Skeletal muscle satellite cell (primary cell): ENCODE data around the gene TUSC1. TPM values are rescaled to one million over a fixed set of nuclear protein-coding genes. Genes with fewer than 3 reads are reported as not detected.
"Not testable (repeated sequence)": the region's sequence is repeated elsewhere in the genome, so short reads cannot be mapped to it uniquely, and the experiment has no call there.

ENCODE experiments used
- H3K27me3 ChIP-seq: 2 replicates; pipeline ENCODE4 v1.7.0; 2013; ENCODE audit warnings: low read length; ENCODE audit not compliant: control insufficient read depth, insufficient read depth
- H3K36me3 ChIP-seq: 2 replicates; pipeline ENCODE4 v1.7.0; 2013; ENCODE audit warnings: mild to moderate bottlenecking, control low read depth, low read length; ENCODE audit not compliant: insufficient read depth
- H3K4me1 ChIP-seq: 2 replicates; pipeline ENCODE4 v1.7.0; 2013; ENCODE audit warnings: low read length; ENCODE audit not compliant: control insufficient read depth, insufficient read depth
- H3K4me2 ChIP-seq: 2 replicates; pipeline ENCODE4 v1.7.0; 2013; ENCODE audit warnings: mild to moderate bottlenecking, low read length
- H3K4me3 ChIP-seq: 2 replicates; pipeline ENCODE4 v1.7.0; 2013; ENCODE audit warnings: low read length
- H3K9ac ChIP-seq: 2 replicates; pipeline ENCODE4 v1.7.0; 2013; ENCODE audit warnings: mild to moderate bottlenecking, low read depth, low read length, moderate library complexity
- H3K9me3 ChIP-seq: replicated peaks from 2 replicates; pipeline ENCODE4 v1.7.0; 2013; ENCODE audit warnings: mild to moderate bottlenecking, control low read depth, low read length
- total RNA-seq: library from RNA; depleted of rRNA; stranded (reverse); fragments of >200 nt; gene quantifications from 2 replicates; pipeline ENCODE4 v1.2.3, GENCODE V29; 2012; rRNA removed

TUSC1 gene
- 6.6 and 10.9 TPM in 2 replicates for total RNA-seq

GRCh38 chr9:25678147-25678666, at the start of gene TUSC1:
Gene TUSC1, minus strand, starts transcription at chr9:25678444. Its CDS starts 132 bp downstream, at chr9:25678312.
- Histone ChIP-seq H3K27me3 (no peaks in the 10 kb centered on the region), H3K4me3 (peak within 1 kb of the TSS; percentile 80), H3K36me3 (no peaks in the 10 kb centered on the region), H3K9me3 (no peaks in the 10 kb centered on the region), H3K4me2 (peak within 1 kb of the TSS; percentile 83), H3K4me1 (peaks cover 24% of the 10 kb centered on the region), H3K9ac (peak within 1 kb of the TSS; percentile 91)

- H3K27me3 ChIP-seq, result no peaks in the 10 kb centered on the region
- H3K4me1 ChIP-seq, result no peaks in the 10 kb centered on the region
- no peak overlapping the region for H3K4me3 ChIP-seq
- H3K9ac ChIP-seq, result no peak overlapping the region
- no peak overlapping the region for H3K4me2 ChIP-seq
- H3K9me3 ChIP-seq, result no peaks in the 10 kb centered on the region
- H3K36me3 ChIP-seq, result no peaks in the 10 kb centered on the region
These were observed 48.7 kb upstream of the TUSC1 start for GRCh38 chr9:25726871-25727410.

DNA sequence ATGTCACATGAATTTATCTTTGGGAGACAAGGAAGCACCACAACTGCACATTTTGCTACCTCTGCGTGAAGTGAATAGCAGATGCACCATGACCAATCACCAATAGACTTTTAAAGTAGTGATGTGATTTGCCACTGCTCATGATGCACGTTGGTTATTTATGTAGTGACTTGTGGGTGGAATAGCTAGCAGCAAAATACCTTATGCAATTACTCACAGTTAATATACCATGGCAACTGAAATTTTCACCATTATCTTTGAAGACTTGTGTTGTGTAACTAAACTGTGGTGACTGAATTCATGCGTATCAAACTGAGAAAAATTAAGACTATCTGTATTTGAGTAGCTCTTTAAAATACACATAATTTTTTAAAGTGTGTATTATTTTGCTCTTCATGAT, 46.2 kb upstream of the TUSC1 start:
- no peaks in the 10 kb centered on the region for H3K4me1 ChIP-seq
- no peak overlapping the region for H3K9ac ChIP-seq
- peak overlapping the region; percentile 21 for H3K4me3 ChIP-seq
- no peaks in the 10 kb centered on the region for H3K9me3 ChIP-seq
- H3K4me2 ChIP-seq, result peak overlapping the region; percentile 61
- H3K36me3 ChIP-seq, result no peaks in the 10 kb centered on the region
- H3K27me3 ChIP-seq, result no peaks in the 10 kb centered on the region

DNA sequence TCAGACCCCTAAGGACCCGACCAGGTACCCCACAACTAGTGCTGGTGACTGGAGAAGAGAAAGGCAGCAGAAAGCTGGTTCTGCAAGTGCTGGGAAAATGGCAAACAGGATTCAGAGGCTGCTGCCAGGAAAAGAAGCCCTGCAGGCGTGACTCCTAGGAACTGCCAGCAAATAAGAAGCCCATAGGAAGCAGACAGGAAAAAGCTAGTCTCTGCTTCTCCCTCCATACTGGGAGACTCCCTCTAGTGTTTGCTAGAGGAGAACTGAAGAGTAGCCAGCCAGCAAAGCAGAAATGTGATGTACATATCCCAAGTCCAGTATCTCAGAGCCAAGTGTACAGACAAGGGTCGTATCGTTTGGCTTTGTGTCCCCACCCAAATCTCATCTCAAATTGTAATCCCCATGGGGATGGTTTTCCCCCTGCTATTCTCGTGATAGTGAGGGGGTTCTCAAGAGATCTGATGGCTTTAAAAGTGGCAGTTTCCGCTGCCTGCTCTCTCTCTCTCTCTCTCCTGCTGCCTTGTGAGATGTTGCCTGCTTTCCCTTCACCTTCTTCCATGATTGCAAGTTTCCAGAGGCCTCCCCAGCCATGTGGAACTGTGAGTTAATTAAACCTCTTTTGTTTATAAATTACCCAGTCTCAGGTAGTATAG, 38.1 kb upstream of the TUSC1 start:
- Histone ChIP-seq H3K4me2 (no peak overlapping the region), H3K4me3 (no peak overlapping the region), H3K9ac (no peak overlapping the region), H3K27me3 (no peaks in the 10 kb centered on the region), H3K36me3 (no peaks in the 10 kb centered on the region), H3K4me1 (no peaks in the 10 kb centered on the region), H3K9me3 (no peaks in the 10 kb centered on the region)

GRCh38 chr9:25709941-25710340, 31.7 kb upstream of the TUSC1 start:
- Histone ChIP-seq H3K9me3 (no peaks in the 10 kb centered on the region), H3K4me3 (no peak overlapping the region), H3K9ac (no peak overlapping the region), H3K4me2 (no peak overlapping the region), H3K4me1 (no peaks in the 10 kb centered on the region), H3K36me3 (no peaks in the 10 kb centered on the region), H3K27me3 (no peaks in the 10 kb centered on the region)

- Histone ChIP-seq H3K9ac (no peak overlapping the region), H3K9me3 (no peaks in the 10 kb centered on the region), H3K27me3 (no peaks in the 10 kb centered on the region), H3K4me3 (no peak overlapping the region), H3K4me2 (no peak overlapping the region), H3K4me1 (peaks cover 13% of the 10 kb centered on the region), H3K36me3 (no peaks in the 10 kb centered on the region)
These were observed 26.6 kb upstream of the TUSC1 start for GRCh38 chr9:25704800-25705199.

DNA sequence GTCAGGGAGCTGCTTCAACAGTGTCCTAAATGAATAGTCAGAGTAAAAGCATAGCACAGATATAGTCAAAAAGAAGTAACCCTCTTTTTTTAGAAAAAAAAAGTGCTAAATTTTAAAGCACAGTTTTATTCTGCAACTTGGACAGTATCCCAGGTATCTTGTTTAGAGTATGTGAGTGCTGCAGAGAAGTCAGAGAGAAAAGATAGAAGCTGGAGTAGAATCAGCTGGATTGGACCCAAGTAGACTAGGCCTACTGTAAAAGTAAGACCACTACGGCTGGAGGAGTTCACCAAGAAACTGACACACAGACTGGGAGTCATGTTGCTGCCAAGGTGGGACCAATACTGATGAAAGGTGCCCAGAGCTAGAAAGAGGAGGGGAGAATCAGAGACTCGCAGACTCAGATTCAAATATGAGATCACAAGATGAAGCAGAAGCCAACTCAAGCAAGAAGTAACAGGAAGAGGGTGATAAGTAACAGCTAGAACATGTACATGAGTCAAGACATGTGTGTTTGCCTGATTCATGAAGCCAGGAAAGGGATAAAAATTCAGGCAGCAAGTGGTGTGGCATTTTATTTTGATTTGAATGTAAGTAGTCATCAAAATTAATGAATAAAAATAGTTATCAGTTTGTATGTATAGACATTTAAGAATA, 25.6 kb upstream of the TUSC1 start:
- Histone ChIP-seq H3K9me3 (no peaks in the 10 kb centered on the region), H3K4me2 (no peak overlapping the region), H3K27me3 (no peaks in the 10 kb centered on the region), H3K4me3 (no peak overlapping the region), H3K9ac (no peak overlapping the region), H3K36me3 (no peaks in the 10 kb centered on the region), H3K4me1 (peaks cover 13% of the 10 kb centered on the region)

GRCh38 chr9:25702536-25702935, 24.3 kb upstream of the TUSC1 start:
- Histone ChIP-seq H3K9me3 (no peaks in the 10 kb centered on the region), H3K4me1 (peaks cover 13% of the 10 kb centered on the region)

GRCh38 chr9:25700899-25701298, 22.7 kb upstream of the TUSC1 start:
- not testable (repeated sequence) for H3K27me3 ChIP-seq, H3K4me3 ChIP-seq, H3K9ac ChIP-seq, H3K4me2 ChIP-seq, H3K9me3 ChIP-seq, H3K36me3 ChIP-seq
- peaks cover 13% of the 10 kb centered on the region for H3K4me1 ChIP-seq

More at GRCh38 chr9:25702536-25702935, 24.3 kb upstream of the TUSC1 start:
- Histone ChIP-seq H3K27me3 (no peaks in the 10 kb centered on the region), H3K4me3 (no peak overlapping the region), H3K4me2 (no peak overlapping the region), H3K36me3 (no peaks in the 10 kb centered on the region), H3K9ac (no peak overlapping the region)

DNA sequence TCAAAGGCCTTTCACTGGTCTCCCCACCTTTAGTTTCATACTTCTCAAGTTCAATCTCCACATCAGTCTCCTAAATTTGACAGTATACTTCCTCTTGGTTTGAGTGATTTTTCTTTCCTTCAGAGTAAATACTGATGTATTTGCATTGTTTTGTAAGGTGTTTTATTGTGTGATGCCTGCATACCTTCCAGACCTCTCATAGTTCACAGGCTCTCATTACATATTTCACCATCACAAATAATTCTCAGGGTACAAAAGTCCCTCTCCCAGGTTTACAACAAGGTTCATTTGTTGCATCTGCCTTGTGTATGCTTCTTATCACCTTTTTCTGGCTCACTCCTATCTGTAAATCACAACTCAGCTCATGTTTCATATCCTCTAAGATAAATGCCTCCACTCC, 22.2 kb upstream of the TUSC1 start:
- no peak overlapping the region for H3K4me2 ChIP-seq
- peaks cover 13% of the 10 kb centered on the region for H3K4me1 ChIP-seq
- no peaks in the 10 kb centered on the region for H3K9me3 ChIP-seq
- no peaks in the 10 kb centered on the region for H3K27me3 ChIP-seq
- no peak overlapping the region for H3K4me3 ChIP-seq
- no peaks in the 10 kb centered on the region for H3K36me3 ChIP-seq
- no peak overlapping the region for H3K9ac ChIP-seq

DNA sequence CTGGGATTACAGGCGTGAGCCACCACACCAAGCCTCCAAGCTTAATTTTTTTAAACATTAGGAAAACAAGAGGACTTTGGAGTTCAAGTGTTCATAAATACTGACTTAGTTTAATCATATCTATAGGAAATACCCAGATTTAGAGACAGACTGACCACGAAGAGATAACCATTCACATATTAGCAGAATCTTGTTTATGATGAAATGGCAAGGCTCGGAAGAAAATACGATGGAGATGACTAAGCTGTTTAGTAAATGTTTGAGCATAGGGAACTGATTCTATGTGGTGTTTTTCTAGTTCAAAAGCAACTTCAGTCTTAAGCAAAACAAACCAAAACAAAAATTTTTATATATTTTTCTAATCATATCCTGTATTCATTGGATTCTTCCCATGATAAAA, 13.5 kb upstream of the TUSC1 start:
- Histone ChIP-seq H3K9me3 (no peaks in the 10 kb centered on the region), H3K4me2 (no peak overlapping the region), H3K27me3 (no peaks in the 10 kb centered on the region), H3K4me1 (no peaks in the 10 kb centered on the region), H3K36me3 (no peaks in the 10 kb centered on the region), H3K9ac (no peak overlapping the region), H3K4me3 (no peak overlapping the region)
